PC-9 (cell line): ENCODE data around the gene NIPA2. TPM values are rescaled to one million over a fixed set of nuclear protein-coding genes. Genes with fewer than 3 reads are reported as not detected.

Experiments
- BruUV-seq: library from RNA; stranded (reverse); fragments of 400-500 nt; replicated peaks from 2 replicates; lab custom pipeline; 2021; lab: Mats Ljungman, UMichigan
- CTCF ChIA-PET: fragments of 300-600 bp; sonication (Branson Sonifier 250); formaldehyde crosslinking; loops from one replicate; lab custom pipeline; 2022; ENCODE audit warnings: antibody characterized with exemption; lab: Charles Lee
- POLR2A ChIA-PET: fragments of 300-600 bp; sonication (Branson Sonifier 250); formaldehyde crosslinking; loops from one replicate; lab custom pipeline; 2022; ENCODE audit warnings: antibody characterized with exemption; ENCODE audit not compliant: unreplicated experiment; lab: Charles Lee
- DNase-seq, 2 experiments: peaks; one replicate each; pipeline versions ENCODE4 v3.0.0 to v3.0.0-alpha.2; 2015 to 2022; ENCODE audit warnings: mixed read lengths in 1 of 2
- H2AFZ ChIP-seq: fragments of 200-600 bp; sonication (generic); 2 replicates; pipeline ENCODE4 v1.8.1; 2017; ENCODE audit warnings: antibody characterized with exemption
- H3F3A ChIP-seq: fragments of 200-600 bp; sonication (generic); 2 replicates; pipeline ENCODE4 v1.8.1; 2017; ENCODE audit warnings: antibody characterized with exemption, mild to moderate bottlenecking, low read depth; ENCODE audit not compliant: insufficient read depth
- H3K27ac ChIP-seq: fragments of 200-600 bp; sonication (generic); 2 replicates; pipeline ENCODE4 v1.6.1; 2016; ENCODE audit warnings: mixed run types
- H3K27me3 ChIP-seq: fragments of 200-600 bp; sonication (generic); 2 replicates; pipeline ENCODE4 v1.6.1; 2016; ENCODE audit warnings: low read depth, mixed run types; ENCODE audit not compliant: insufficient read depth
- H3K36me3 ChIP-seq: fragments of 200-600 bp; sonication (generic); 2 replicates; pipeline ENCODE4 v1.6.1; 2016; ENCODE audit warnings: low read depth, mixed run types
- H3K4me1 ChIP-seq: fragments of 200-600 bp; sonication (generic); replicated peaks from 2 replicates; pipeline ENCODE4 v1.6.1; 2016; ENCODE audit warnings: mixed run types; ENCODE audit not compliant: insufficient read depth
- H3K4me2 ChIP-seq: fragments of 200-600 bp; sonication (generic); 2 replicates; pipeline ENCODE4 v1.6.1; 2017; ENCODE audit warnings: mixed run types
- H3K4me3 ChIP-seq: fragments of 200-600 bp; sonication (generic); 2 replicates; pipeline ENCODE4 v1.6.1; 2016; ENCODE audit warnings: mixed run types
- H3K79me2 ChIP-seq: fragments of 200-600 bp; sonication (generic); 2 replicates; pipeline ENCODE4 v1.6.1; 2017; ENCODE audit warnings: low read depth, mixed run types
- H3K9me2 ChIP-seq: fragments of 200-600 bp; sonication (generic); 2 replicates; pipeline ENCODE4 v1.8.1; 2017; ENCODE audit warnings: mild to moderate bottlenecking; ENCODE audit not compliant: insufficient read depth
- H3K9me3 ChIP-seq: fragments of 200-600 bp; sonication (generic); 2 replicates; pipeline ENCODE4 v1.8.1; 2016; ENCODE audit warnings: low read depth; ENCODE audit not compliant: insufficient read depth
- H4K20me1 ChIP-seq: fragments of 200-600 bp; sonication (generic); 2 replicates; pipeline ENCODE4 v1.8.1; 2017; ENCODE audit not compliant: insufficient read depth
- EZH2 ChIP-seq: fragments of 200-600 bp; sonication (generic); IDR thresholded peaks from 2 replicates; pipeline ENCODE4 v1.8.0; 2017; ENCODE audit warnings: antibody characterized with exemption, low read depth
- intact Hi-C: fragments of 100-400 bp; cut with micrococcal nuclease; formaldehyde crosslinking; loops from one replicate; pipeline ENCODE4 v1.10.0; 2022; ENCODE audit not compliant: unreplicated experiment
- total RNA-seq: library from RNA; stranded (reverse); gene quantifications from 2 replicates; pipeline ENCODE4 v1.2.3, GENCODE V29; 2021
- TF ChIP-seq, protein P1 (sequence below): fragments of 200-600 bp; sonication (generic); conservative IDR thresholded peaks from 2 replicates; pipeline ENCODE4 v1.6.1; 2017; ENCODE audit warnings: mixed run types, antibody characterized with exemption, mild to moderate bottlenecking, moderate library complexity

The NIPA2 gene
- total RNA-seq, 1 experiment from 2014 or later = 65.6 TPM

DNA sequence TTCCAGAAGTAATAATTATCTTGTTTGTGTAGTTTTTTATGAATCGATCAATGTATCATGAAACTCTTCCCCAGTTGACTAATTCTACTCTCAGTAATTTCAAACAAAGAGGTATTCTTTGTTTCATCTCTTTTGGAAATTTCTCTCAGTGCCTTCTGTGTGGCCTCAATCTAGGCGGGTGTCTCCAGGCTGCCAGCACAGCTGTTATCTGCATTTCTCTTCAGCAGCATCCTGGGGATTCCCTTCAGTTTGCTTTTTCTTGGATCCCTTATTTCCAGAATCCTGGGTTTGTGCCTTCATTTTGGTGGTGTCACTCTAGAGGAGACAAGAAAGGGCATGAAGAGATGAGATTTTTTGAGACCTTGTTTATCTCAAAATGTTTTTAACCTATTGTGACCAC, 22.7 kb downstream of the NIPA2 start:
- Histone ChIP-seq H3K36me3 (no peaks in the 10 kb centered on the region; the same call in 1 of the 2 replicates), H3K4me1 (no peaks in the 10 kb centered on the region), H4K20me1 (no peaks in the 10 kb centered on the region; the same call in none of the 2 replicates), H3K27me3 (no peaks in the 10 kb centered on the region), H3K79me2 (no peaks in the 10 kb centered on the region), H3F3A (no peaks in the 10 kb centered on the region), H3K9me2 (no peaks in the 10 kb centered on the region), H3K4me3 (no peak overlapping the region), H3K27ac (no peak overlapping the region), H3K4me2 (no peak overlapping the region), H2AFZ (no peak overlapping the region), H3K9me3 (no peaks in the 10 kb centered on the region)
- intact Hi-C loops = no loop called here
- CTCF ChIA-PET = no interaction called here
- no peak for TF ChIP-seq EZH2
- TF ChIP-seq, protein P1, sequence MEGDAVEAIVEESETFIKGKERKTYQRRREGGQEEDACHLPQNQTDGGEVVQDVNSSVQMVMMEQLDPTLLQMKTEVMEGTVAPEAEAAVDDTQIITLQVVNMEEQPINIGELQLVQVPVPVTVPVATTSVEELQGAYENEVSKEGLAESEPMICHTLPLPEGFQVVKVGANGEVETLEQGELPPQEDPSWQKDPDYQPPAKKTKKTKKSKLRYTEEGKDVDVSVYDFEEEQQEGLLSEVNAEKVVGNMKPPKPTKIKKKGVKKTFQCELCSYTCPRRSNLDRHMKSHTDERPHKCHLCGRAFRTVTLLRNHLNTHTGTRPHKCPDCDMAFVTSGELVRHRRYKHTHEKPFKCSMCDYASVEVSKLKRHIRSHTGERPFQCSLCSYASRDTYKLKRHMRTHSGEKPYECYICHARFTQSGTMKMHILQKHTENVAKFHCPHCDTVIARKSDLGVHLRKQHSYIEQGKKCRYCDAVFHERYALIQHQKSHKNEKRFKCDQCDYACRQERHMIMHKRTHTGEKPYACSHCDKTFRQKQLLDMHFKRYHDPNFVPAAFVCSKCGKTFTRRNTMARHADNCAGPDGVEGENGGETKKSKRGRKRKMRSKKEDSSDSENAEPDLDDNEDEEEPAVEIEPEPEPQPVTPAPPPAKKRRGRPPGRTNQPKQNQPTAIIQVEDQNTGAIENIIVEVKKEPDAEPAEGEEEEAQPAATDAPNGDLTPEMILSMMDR = no peak
- BruUV-seq = no TSS peak
- DNase-seq = no peak
- POLR2A ChIA-PET = no interaction called here

DNA sequence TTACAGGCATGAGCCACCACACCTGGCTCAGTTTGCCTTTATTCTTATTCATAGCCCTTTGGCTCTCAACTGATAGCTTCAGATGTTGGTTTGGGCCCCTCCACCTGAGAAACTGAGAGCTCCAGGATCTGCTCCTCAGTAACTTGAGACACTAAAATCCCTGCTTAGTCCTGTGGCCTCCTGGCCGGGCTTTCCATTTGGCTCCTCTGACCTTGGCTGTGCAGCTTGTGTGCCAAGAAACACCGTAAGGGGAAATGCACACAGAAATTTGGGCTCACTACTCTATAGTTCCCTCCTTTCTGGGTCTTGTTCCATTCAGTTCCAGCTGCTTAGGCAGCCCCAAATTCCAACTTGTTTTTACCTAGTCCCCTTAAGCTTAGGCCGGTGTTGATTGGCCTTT, 24.9 kb downstream of the NIPA2 start:
- Histone ChIP-seq H2AFZ (no peak overlapping the region), H4K20me1 (no peaks in the 10 kb centered on the region; the same call in none of the 2 replicates), H3K27me3 (no peaks in the 10 kb centered on the region), H3K4me3 (no peak overlapping the region), H3K4me1 (no peaks in the 10 kb centered on the region), H3K79me2 (no peaks in the 10 kb centered on the region), H3K4me2 (no peak overlapping the region), H3K36me3 (peaks cover 7% of the 10 kb centered on the region), H3F3A (no peaks in the 10 kb centered on the region), H3K9me3 (no peaks in the 10 kb centered on the region), H3K9me2 (no peaks in the 10 kb centered on the region), H3K27ac (no peak overlapping the region)
- POLR2A ChIA-PET = no interaction called here
- no TSS peak for BruUV-seq
- no peak for TF ChIP-seq EZH2
- TF ChIP-seq, protein P1 = no peak
- DNase-seq = no peak
- CTCF ChIA-PET = no interaction called here
- intact Hi-C loops = no loop called here

DNA sequence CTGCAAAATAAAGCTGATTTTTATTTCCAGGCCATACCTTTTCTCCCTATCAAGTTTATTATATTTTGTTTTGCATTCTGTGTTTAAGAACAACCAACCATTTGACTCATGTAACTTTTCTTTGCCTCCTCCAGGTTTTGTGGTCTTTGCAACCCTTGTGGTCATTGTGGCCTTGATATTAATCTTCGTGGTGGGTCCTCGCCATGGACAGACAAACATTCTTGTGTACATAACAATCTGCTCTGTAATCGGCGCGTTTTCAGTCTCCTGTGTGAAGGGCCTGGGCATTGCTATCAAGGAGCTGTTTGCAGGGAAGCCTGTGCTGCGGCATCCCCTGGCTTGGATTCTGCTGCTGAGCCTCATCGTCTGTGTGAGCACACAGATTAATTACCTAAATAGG, 27.6 kb downstream of the NIPA2 start:
- CTCF ChIA-PET = no interaction called here
- H3F3A ChIP-seq = no peaks in the 10 kb centered on the region

More for the DNA sequence above, 27.6 kb downstream of the NIPA2 start:
- H3K4me2 ChIP-seq = no peak overlapping the region
- no peak overlapping the region for H3K4me3 ChIP-seq
- H3K79me2 ChIP-seq = no peaks in the 10 kb centered on the region
- no peaks in the 10 kb centered on the region for H3K4me1 ChIP-seq
- no peak overlapping the region for H2AFZ ChIP-seq
- H3K9me3 ChIP-seq = no peaks in the 10 kb centered on the region
- H4K20me1 ChIP-seq = no peaks in the 10 kb centered on the region; the same call in none of the 2 replicates
- no peak overlapping the region for H3K27ac ChIP-seq
- no peak for DNase-seq
- H3K36me3 ChIP-seq = peaks cover 7% of the 10 kb centered on the region; the same call in 1 of the 2 replicates
- POLR2A ChIA-PET = no interaction called here
- no peaks in the 10 kb centered on the region for H3K9me2 ChIP-seq
- intact Hi-C loops = no loop called here
- no TSS peak for BruUV-seq
- no peak for TF ChIP-seq EZH2
- TF ChIP-seq, protein P1 = no peak
- no peaks in the 10 kb centered on the region for H3K27me3 ChIP-seq
